Activated CD4-positive, alpha-beta T cell treated with anti-CD3 and anti-CD28 coated beads, Interleukin-2, amount 10 ng/mL, durations not matched to agents 7 days and 5 days (primary cell): ENCODE results near the gene ZNF791. TPM values are rescaled to one million over a fixed set of nuclear protein-coding genes. Genes with fewer than 3 reads are reported as not detected.
"Not testable (repeated sequence)": the region's sequence is repeated elsewhere in the genome, so short reads cannot be mapped to it uniquely, and the experiment has no call there.

Experiments used
- CTCF ChIA-PET: fragments of 350-600 bp; sonication (Branson Sonifier 250); formaldehyde crosslinking; loops from one replicate; lab custom pipeline; 2021; ENCODE audit warnings: antibody characterized with exemption; lab: Charles Lee
- POLR2A ChIA-PET: fragments of 350-600 bp; sonication (Branson Sonifier 250); formaldehyde crosslinking; loops from one replicate; lab custom pipeline; 2021; ENCODE audit warnings: antibody characterized with exemption; lab: Charles Lee
- DNase-seq: peaks from one replicate; pipeline ENCODE4 v3.0.0-alpha.2; 2020
- H3K27ac Mint-ChIP-seq: one replicate; pipeline ENCODE4 v1.8.0; 2021; ENCODE audit warnings: mild to moderate bottlenecking, moderate library complexity, mixed read lengths
- H3K27me3 Mint-ChIP-seq: one replicate; pipeline ENCODE4 v1.8.0; 2021; ENCODE audit warnings: mixed read lengths
- H3K36me3 Mint-ChIP-seq: one replicate; pipeline ENCODE4 v1.8.0; 2021; ENCODE audit warnings: low read depth, mixed read lengths
- H3K4me1 Mint-ChIP-seq: one replicate; pipeline ENCODE4 v1.8.0; 2021; ENCODE audit warnings: mixed read lengths
- H3K4me3 Mint-ChIP-seq: one replicate; pipeline ENCODE4 v1.8.0; 2021; ENCODE audit warnings: mild to moderate bottlenecking, moderate library complexity, mixed read lengths
- H3K9me3 Mint-ChIP-seq: one replicate; pipeline ENCODE4 v1.8.0; 2021; ENCODE audit warnings: mixed read lengths
- total RNA-seq, 2 experiments: library from RNA; stranded (reverse); gene quantifications; one replicate each; pipeline ENCODE4 v1.2.3, GENCODE V29; 2021

The ZNF791 gene
- total RNA-seq, 2 experiments from 2014 or later = 31.3 to 37.3 TPM

DNA sequence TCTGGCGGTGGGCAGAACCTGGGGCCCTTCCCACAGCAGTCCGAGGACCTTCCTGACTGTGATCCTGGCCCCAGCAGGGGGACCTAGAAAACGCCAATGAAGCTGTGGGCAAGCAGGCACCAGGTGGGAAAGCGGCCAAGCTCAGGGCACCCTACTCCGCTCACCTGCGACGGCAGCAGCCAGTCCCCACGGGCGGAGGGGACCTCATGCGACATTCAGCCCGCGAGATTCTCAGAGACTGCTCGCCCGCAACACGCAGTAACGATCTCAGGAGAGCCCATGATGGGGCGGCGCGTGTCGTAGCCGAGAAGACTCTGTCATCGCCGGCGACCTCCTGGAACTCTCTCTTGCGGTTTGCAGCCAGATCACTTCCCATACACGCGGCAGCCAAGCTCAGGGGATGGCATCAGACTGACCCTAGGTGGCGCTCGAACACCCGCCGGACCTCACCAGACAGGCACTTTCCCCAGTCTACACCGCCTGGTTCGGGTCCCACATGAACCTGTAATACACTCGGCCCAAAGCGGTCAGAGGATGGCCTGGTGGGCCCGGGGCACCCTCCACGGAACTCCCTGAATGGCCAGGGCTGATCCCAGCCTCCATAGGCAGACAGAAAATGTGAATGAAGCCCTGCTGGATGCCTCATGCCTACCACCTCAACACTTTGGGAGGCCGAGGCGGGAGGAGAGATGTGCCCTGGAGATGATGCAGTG lies 29.3 kb downstream of the ZNF791 start:
- Mint-ChIP-seq H3K4me3 (peak overlapping the region; percentile 64), H3K27ac (peak overlapping the region; percentile 86), H3K4me1 (peaks cover 19% of the 10 kb centered on the region), H3K9me3 (no peaks in the 10 kb centered on the region), H3K36me3 (peaks cover 24% of the 10 kb centered on the region), H3K27me3 (no peaks in the 10 kb centered on the region)
- DNase-seq = peak; percentile 84
- POLR2A ChIA-PET = interaction anchor here (0.8 kb wide), 1 partner anchor 41 kb away, joined by 3 read pairs; the partner anchor contains the start of gene DHPS
- CTCF ChIA-PET = interaction anchor here (0.6 to 1.8 kb wide), 13 partner anchors 11 to 93 kb away, joined by 3 to 11 read pairs (median 4); partner anchors contain the start of genes MAN2B1 and WDR83

DNA sequence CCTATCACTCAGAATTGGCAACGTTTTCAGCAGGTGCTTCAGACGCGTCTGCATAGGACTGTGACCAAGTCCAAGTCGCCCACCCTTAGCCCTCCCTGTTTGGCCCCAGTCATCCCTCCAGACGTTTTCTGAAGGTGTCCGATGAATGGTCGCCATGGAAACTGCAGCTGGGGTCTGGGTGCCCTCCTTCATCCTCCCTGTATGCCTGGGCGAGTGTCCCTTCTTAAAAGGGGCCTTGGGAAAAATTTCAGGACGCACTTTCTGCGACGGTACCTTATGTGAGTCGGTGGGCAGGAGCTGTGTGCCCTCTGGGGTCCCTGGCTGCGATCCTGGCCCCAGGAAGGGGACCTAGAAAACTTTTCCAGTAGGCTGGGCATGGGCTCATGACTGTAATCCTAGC lies 30.7 kb downstream of the ZNF791 start:
- H3K27me3 Mint-ChIP-seq = no peaks in the 10 kb centered on the region
- POLR2A ChIA-PET = no interaction called here
- DNase-seq = no peak

DNA sequence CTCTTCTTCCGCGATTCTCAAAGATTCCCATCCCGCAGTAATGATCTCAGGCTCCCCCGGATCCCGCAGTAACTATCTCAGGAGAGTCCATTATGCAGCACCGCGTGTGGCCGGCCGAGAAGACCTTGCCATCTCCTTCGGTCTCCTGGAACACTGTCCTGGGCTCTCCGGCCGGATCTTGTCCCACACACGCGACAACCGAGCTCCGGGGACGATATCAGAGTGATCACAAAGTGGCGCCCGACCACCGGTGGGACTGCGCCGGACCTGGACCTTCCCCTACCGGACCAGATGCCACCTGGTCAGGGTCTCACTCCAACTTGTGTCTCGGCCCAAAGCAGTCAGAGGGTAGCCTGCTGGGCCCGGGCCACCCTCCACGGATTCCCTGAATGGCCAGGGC lies 31.8 kb downstream of the ZNF791 start:
- peaks cover 28% of the 10 kb centered on the region for H3K36me3 Mint-ChIP-seq
- CTCF ChIA-PET = interaction anchor here (0.5 kb wide), 1 partner anchor 12 kb away, joined by 4 read pairs; no protein-coding TSS in a partner anchor
- H3K27ac Mint-ChIP-seq = no peak overlapping the region
- peaks cover 13% of the 10 kb centered on the region for H3K4me1 Mint-ChIP-seq
- DNase-seq = no peak
- H3K27me3 Mint-ChIP-seq = no peaks in the 10 kb centered on the region
- H3K9me3 Mint-ChIP-seq = no peaks in the 10 kb centered on the region
- POLR2A ChIA-PET = no interaction called here
- no peak overlapping the region for H3K4me3 Mint-ChIP-seq

More for the DNA sequence above, 30.7 kb downstream of the ZNF791 start:
- Mint-ChIP-seq H3K4me3 (no peak overlapping the region), H3K27ac (no peak overlapping the region), H3K9me3 (no peaks in the 10 kb centered on the region), H3K4me1 (peaks cover 13% of the 10 kb centered on the region), H3K36me3 (peaks cover 27% of the 10 kb centered on the region)
- CTCF ChIA-PET = interaction anchor here (0.6 kb wide), 1 partner anchor 1680 kb away, joined by 3 read pairs; no protein-coding TSS in a partner anchor

DNA sequence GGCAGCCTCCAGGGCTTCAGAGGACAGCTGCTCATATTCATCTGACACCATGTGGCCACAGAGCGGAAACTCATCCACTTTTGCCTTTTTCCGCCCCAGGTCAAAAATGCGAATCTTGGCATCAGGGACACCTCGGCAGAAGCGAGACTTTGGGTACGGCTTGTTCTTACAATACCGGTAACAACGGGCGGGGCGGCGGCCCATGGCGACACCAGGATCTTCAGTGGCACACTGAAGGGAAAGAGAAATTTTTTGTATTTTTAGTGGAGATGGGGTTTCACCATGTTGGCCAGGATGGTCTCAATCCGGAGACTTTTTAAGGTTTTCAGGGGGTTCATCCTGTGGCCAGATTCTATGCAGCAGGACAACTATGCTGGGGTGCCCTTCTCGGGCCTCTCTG lies 33.0 kb downstream of the ZNF791 start:
- POLR2A ChIA-PET, H3K27me3 Mint-ChIP-seq, H3K9me3 Mint-ChIP-seq, H3K27ac Mint-ChIP-seq, CTCF ChIA-PET, H3K4me3 Mint-ChIP-seq, DNase-seq: not testable (repeated sequence)
- H3K4me1 Mint-ChIP-seq = peaks cover 16% of the 10 kb centered on the region
- H3K36me3 Mint-ChIP-seq = peaks cover 31% of the 10 kb centered on the region

DNA sequence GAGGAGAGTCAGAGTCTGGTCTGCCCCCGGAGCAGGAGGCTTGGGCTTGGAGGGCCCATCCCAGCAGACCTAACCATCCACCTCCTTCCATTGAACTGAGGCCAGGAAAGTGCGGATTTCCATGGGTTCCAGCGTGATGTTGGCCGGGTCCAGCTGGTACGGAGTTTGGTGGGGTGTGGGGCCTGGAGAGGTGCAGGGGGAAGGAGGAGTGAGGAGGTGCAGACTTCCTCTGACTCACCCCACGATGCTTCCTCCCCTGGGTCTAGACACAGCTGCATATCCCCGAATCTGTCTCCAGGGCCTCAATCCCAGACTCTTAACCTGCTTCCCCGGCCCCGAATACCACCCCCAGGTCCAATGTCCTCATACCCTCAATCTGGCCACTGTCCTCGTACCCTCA lies 35.8 kb downstream of the ZNF791 start:
- no peak for DNase-seq
- Mint-ChIP-seq H3K36me3 (peaks cover 41% of the 10 kb centered on the region), H3K9me3 (no peaks in the 10 kb centered on the region), H3K4me3 (no peak overlapping the region), H3K4me1 (peaks cover 5% of the 10 kb centered on the region), H3K27me3 (no peaks in the 10 kb centered on the region), H3K27ac (no peak overlapping the region)
- ChIA-PET CTCF (no interaction called here), POLR2A (no interaction called here)

DNA sequence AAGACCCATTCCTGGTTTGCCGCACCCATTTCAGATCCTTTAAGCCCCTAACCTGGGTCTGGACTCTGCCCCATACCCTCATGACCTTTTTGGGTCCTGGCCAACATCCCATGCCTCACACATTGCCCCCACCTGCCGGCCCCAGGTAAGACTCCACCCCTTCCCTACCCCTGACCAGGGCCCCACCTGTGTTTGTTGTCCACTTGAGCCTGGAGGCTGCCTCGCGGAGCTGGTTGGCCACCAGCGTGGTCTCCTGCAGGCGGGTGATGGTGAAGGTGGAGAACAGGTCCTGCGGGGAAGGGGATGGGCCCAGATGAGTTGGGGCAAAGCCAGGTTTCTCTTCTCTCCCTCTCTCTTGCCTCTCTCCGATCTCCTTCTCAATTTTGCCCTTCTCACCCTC lies 36.3 kb downstream of the ZNF791 start:
- CTCF ChIA-PET = interaction anchor here (0.5 kb wide), 1 partner anchor 33 kb away, joined by 4 read pairs; no protein-coding TSS in a partner anchor
- no peak for DNase-seq
- Mint-ChIP-seq H3K4me3 (no peak overlapping the region), H3K9me3 (no peaks in the 10 kb centered on the region), H3K36me3 (peaks cover 43% of the 10 kb centered on the region), H3K27ac (no peak overlapping the region), H3K27me3 (no peaks in the 10 kb centered on the region), H3K4me1 (peaks cover 5% of the 10 kb centered on the region)
- POLR2A ChIA-PET = no interaction called here

DNA sequence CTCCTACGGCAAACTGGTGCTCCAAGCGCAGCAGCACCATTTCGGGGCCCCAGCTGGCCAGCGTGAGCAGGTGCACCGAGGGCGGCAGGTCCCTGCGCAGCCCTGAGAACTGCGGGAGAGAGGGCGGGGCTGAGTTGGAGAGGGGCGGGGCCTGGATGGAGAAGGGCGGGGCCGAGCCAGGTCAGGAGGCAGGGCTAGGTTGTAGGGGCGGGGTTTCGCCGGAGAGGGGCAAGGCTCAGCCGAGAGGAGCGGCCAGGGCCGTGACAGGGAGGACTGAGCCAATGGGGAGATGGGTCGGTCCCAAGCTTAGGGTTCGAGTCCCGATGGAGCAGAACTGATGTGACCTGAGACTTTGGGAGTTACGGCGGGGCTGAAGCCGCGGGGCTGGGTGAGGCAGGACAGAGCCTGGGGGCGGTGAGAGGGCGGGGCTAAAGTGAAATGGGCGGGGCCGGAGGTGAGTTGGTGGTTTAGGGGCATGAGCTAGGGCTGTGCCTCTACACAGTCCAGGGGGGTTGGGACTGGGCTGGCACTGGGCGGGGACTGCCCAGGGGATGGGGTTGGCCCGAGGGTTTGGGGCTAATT lies 36.9 kb downstream of the ZNF791 start:
- peak; percentile 20 for DNase-seq
- H3K27ac Mint-ChIP-seq = no peak overlapping the region
- no peak overlapping the region for H3K4me3 Mint-ChIP-seq
- H3K36me3 Mint-ChIP-seq = peaks cover 43% of the 10 kb centered on the region
- POLR2A ChIA-PET = no interaction called here
- H3K27me3 Mint-ChIP-seq = no peaks in the 10 kb centered on the region
- peaks cover 5% of the 10 kb centered on the region for H3K4me1 Mint-ChIP-seq
- CTCF ChIA-PET = interaction anchor here (0.5 kb wide), 1 partner anchor 33 kb away, joined by 4 read pairs; no protein-coding TSS in a partner anchor
- H3K9me3 Mint-ChIP-seq = no peaks in the 10 kb centered on the region

DNA sequence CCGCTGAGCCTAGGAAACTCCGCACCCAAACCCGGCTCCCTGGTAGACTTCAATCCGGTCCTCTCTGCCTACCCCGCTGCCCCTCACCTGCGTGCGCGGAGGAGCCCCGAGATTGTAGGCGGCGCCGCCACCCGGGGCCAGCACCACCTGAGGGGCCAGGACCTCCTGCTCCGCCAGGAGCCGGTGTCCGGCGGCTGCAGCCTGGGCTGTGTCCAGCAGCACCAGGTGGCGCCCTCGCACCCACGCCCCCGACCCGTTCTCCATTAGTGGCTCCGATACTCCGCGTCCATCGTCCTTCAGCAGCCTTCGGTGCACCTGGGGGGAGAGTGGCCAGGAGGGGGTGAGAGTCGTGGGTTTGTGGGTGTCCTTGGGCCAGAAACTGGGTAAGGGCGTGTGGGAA lies 37.4 kb downstream of the ZNF791 start:
- Mint-ChIP-seq H3K27me3 (no peaks in the 10 kb centered on the region), H3K4me3 (no peak overlapping the region), H3K9me3 (no peaks in the 10 kb centered on the region), H3K36me3 (peaks cover 38% of the 10 kb centered on the region), H3K27ac (no peak overlapping the region), H3K4me1 (peaks cover 5% of the 10 kb centered on the region)
- ChIA-PET CTCF (interaction anchor here (0.8 kb wide), 1 partner anchor 835 kb away, joined by 3 read pairs; no protein-coding TSS in a partner anchor), POLR2A (no interaction called here)
- DNase-seq = no peak

DNA sequence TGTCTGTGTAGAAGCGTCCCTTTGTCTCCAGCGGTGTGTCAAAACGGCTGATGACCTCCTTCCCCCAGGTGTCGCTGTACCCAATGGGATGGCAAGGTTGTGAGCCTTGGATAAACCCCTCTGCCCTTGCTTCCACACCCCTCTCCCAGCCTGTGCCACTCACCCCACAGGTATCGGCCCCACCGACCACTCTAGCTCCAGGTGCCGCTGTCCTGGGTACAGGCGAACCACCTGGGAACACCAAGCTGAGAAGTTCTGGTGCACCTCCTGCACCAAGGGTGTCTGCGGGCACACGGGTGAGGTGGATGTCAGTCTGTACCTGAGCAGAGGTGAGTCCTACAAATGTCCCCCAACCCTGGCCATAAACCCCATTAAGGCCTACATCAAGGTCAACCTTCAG lies 39.2 kb downstream of the ZNF791 start:
- H3K36me3 Mint-ChIP-seq = peaks cover 35% of the 10 kb centered on the region
- H3K27me3 Mint-ChIP-seq = no peaks in the 10 kb centered on the region
- POLR2A ChIA-PET = no interaction called here
- H3K4me3 Mint-ChIP-seq = no peak overlapping the region
- H3K27ac Mint-ChIP-seq = no peak overlapping the region
- peaks cover 5% of the 10 kb centered on the region for H3K4me1 Mint-ChIP-seq
- no peak for DNase-seq
- CTCF ChIA-PET = no interaction called here
- H3K9me3 Mint-ChIP-seq = no peaks in the 10 kb centered on the region

DNA sequence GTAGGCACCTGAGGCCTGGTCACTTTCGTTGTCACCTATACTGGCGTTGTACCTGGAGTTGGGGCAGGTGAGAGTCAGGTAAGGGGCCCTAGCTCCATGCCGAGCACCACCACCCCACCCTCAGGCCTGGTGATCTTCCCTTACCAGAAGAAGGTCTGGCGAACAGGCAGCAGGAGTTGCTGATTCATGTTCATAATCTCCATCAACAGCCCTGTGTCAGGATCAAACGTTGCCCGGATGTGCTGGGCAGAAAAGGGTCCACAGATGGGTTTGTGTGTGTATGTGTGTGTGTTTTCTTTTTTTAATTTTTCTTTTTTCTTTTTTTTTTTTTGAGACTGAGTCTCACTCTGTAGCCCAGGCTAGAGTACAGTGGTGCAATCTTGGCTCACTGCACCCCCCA lies 41.5 kb downstream of the ZNF791 start:
- DNase-seq = no peak
- peaks cover 9% of the 10 kb centered on the region for H3K4me1 Mint-ChIP-seq
- CTCF ChIA-PET = interaction anchor here (0.8 kb wide), 1 partner anchor 252 kb away, joined by 8 read pairs; no protein-coding TSS in a partner anchor
- H3K9me3 Mint-ChIP-seq = no peaks in the 10 kb centered on the region
- H3K4me3 Mint-ChIP-seq = no peak overlapping the region
- H3K27me3 Mint-ChIP-seq = no peaks in the 10 kb centered on the region
- peaks cover 49% of the 10 kb centered on the region for H3K36me3 Mint-ChIP-seq
- POLR2A ChIA-PET = no interaction called here
- H3K27ac Mint-ChIP-seq = no peak overlapping the region

DNA sequence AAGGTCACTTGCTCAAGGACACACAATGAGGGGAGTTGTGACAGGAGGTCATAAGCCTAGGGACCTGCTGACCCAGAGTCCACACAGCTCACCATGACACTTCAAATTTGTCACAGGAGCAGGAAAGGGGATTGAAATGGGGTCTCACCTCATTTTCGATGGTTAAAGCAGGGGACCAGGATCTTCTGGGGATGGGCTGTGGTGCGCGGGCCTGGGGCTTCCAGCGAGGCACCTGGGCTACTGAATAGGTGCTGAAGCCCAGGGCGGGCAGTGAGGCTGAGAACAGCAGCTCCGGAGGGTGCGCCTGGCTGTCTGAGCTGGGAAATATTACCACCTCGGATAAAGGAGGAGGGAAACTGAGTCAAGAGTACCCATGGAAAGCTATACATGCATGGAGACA lies 44.8 kb downstream of the ZNF791 start:
- Mint-ChIP-seq H3K9me3 (no peaks in the 10 kb centered on the region), H3K27me3 (no peaks in the 10 kb centered on the region), H3K4me3 (no peak overlapping the region), H3K4me1 (peaks cover 5% of the 10 kb centered on the region), H3K36me3 (peaks cover 54% of the 10 kb centered on the region), H3K27ac (no peak overlapping the region)
- ChIA-PET POLR2A (no interaction called here), CTCF (interaction anchor here (0.5 to 2.0 kb wide), 2 partner anchors 16 to 622 kb away, joined by 3 to 4 read pairs; no protein-coding TSS in a partner anchor)
- DNase-seq = no peak

DNA sequence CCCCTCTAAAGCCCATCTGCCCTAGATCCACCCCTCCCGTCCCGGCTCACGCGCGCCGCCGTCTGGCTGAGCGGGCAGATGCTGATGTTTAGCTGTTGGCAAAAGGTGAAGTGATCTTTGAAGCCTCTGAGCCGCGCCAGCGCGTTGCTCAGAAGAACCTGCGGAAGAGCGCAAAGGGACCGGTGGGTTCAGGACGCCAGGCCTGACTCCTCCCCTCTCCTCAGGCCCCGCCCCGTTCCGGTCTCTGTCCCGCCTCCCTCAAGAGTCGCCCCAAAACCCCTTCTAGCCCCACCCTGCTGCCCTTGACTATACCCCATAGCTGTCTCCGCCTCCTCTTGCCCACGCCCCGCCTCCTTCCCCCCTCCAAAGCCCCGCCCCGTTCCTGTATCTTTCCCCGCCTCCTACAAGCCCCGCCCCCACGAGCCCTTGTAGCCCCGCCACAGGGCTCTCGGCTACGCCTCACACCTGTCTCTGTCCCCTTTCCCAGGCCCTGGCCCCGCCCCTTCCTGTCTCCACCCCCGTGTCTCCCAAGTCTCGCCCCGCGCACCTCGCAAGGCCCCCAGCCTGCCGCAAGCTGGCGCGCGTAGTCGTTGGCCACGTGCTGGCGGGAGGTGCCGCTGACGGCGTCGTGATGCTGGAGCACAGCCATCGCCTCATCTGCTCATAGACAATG lies 46.3 kb downstream of the ZNF791 start:
- DNase-seq = no peak
- H3K4me1 Mint-ChIP-seq = peaks cover 5% of the 10 kb centered on the region
- H3K9me3 Mint-ChIP-seq = no peaks in the 10 kb centered on the region
- CTCF ChIA-PET = no interaction called here
- POLR2A ChIA-PET = no interaction called here
- H3K36me3 Mint-ChIP-seq = peaks cover 57% of the 10 kb centered on the region
- no peaks in the 10 kb centered on the region for H3K27me3 Mint-ChIP-seq
- no peak overlapping the region for H3K4me3 Mint-ChIP-seq
- H3K27ac Mint-ChIP-seq = no peak overlapping the region

DNA sequence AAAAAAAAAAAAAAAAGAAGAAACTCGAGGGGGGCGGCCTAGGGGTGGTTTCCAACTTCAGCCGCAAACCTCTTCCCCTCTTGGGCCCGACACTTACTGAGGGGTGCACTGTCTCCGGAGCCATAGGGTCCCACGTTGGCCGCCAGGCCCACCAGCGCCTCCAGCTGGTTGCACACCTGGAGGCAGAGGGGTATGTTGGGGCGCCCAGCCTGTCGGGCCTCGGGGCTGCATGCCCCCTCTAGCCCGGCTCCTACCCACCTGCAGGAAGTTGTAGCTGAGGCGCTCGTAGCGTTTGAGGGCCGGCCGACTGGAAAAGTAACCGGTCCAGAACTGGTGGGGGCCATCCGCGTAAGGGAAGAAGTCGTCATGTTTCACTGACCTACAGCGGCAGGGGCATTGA lies 47.2 kb downstream of the ZNF791 start:
- ChIA-PET CTCF (no interaction called here), POLR2A (no interaction called here)
- Mint-ChIP-seq H3K27me3 (no peaks in the 10 kb centered on the region), H3K4me1 (peaks cover 5% of the 10 kb centered on the region), H3K4me3 (no peak overlapping the region), H3K27ac (no peak overlapping the region), H3K9me3 (no peaks in the 10 kb centered on the region), H3K36me3 (peaks cover 58% of the 10 kb centered on the region)
- DNase-seq = no peak
